Muscle layer of colon (tissue), 2 donors: ENCODE results near the gene KCNQ1.

Experiments
- H3K27ac ChIP-seq: one replicate; pipeline ENCODE4 v1.7.0; 2013; ENCODE audit warnings: low read depth, mild to moderate bottlenecking, low read length, moderate library complexity
- H3K27me3 ChIP-seq, 2 donors: one replicate each; pipeline ENCODE4 v1.7.0; 2013; ENCODE audit warnings: low read length in 2 of 2, mild to moderate bottlenecking in 2 of 2; ENCODE audit not compliant: insufficient read depth in 2 of 2, control insufficient read depth in 1 of 2
- H3K36me3 ChIP-seq: one replicate; pipeline ENCODE4 v1.7.0; 2013; ENCODE audit warnings: mild to moderate bottlenecking, low read length; ENCODE audit not compliant: insufficient read depth
- H3K4me1 ChIP-seq: one replicate; pipeline ENCODE4 v1.7.0; 2013; ENCODE audit warnings: mild to moderate bottlenecking, low read length; ENCODE audit not compliant: insufficient read depth
- H3K4me3 ChIP-seq, 2 donors: one replicate each; pipeline ENCODE4 v1.7.0; 2013; ENCODE audit warnings: low read length in 2 of 2, low read depth in 1 of 2, mild to moderate bottlenecking in 1 of 2, moderate library complexity in 1 of 2
- H3K9ac ChIP-seq: one replicate; pipeline ENCODE4 v1.7.0; 2013; ENCODE audit warnings: low read length
- H3K9me3 ChIP-seq: one replicate; pipeline ENCODE4 v1.7.0; 2013; ENCODE audit warnings: mild to moderate bottlenecking, low read length
- donor health status: abdominal sarcoma.
- donor health status: Adenocarcinoma of cecum.

Gene KCNQ1

GRCh38 chr11:2584434-2584811, 139.6 kb downstream of the KCNQ1 start:
- H3K9me3 ChIP-seq = no peaks in the 10 kb centered on the region
- no peaks in the 10 kb centered on the region for H3K27me3 ChIP-seq
- H3K4me1 ChIP-seq = no peaks in the 10 kb centered on the region

DNA sequence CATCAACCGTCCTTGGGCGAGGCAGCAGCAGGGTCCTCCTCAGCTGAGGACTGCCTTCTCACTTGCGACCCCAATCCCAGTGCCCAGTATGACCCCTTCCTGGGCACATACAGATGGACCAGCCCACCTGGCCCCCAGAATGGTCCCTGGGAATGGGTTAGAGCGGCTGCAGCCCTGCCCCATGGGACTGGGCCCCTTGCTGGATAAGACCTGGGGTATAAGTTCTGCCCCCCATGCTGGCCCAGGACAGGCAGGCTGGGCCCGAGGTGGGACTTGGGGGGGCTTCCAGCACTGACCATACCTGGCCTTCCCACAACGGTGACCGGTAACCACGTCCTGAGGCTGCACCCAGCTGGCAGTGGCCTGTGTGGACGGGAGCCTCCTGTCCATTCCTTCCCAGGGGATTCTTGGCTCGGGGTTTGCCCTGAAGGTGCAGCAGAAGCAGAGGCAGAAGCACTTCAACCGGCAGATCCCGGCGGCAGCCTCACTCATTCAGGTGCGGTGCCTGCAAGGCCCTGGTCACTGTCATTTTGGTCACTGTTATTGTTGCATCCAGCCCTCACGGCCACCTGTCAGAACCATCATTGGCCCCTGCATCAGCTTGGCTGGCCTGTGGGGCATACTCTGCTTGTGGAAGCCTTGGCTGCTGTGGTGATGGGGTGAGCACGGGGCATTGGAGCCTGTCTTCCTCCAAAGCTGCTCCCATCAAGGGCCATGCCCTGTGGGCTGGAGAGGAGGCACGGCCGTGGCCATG, 140.2 kb downstream of the KCNQ1 start:
- Histone ChIP-seq H3K9me3 (no peaks in the 10 kb centered on the region), H3K36me3 (no peaks in the 10 kb centered on the region), H3K27ac (no peak overlapping the region), H3K27me3 (no peaks in the 10 kb centered on the region), H3K4me3 (no peak overlapping the region), H3K9ac (no peak overlapping the region), H3K4me1 (no peaks in the 10 kb centered on the region)

More at GRCh38 chr11:2584434-2584811, 139.6 kb downstream of the KCNQ1 start:
- Histone ChIP-seq H3K36me3 (no peaks in the 10 kb centered on the region), H3K4me3 (no peak overlapping the region), H3K9ac (no peak overlapping the region), H3K27ac (no peak overlapping the region)

DNA sequence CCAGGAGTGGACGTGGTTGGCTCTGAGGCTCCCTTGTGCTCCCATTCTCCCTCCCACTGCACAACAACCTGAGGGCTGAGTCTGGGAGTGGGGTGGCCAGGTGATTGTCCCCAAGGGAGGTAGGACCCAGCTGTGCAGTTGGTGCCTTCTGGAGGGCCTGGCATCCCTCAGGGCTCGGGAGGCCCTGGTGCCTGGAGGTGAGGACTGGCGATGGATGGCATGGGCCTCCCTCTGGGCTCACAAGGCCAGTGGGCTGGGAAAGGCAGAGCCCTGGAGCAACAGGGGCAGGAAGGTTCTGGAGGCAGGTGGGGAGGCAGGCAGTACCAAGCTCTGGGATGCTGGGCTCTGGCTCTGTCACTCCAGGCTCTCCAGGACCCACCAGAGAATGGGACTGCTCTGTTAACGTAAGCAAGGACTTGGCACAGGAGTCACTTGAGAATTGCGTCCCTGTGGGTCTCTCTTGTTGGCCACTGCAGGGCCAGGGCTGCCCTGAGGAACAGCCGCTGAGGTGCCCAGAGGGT, 140.8 kb downstream of the KCNQ1 start:
- Histone ChIP-seq H3K4me1 (no peaks in the 10 kb centered on the region), H3K4me3 (no peak overlapping the region), H3K27me3 (no peaks in the 10 kb centered on the region), H3K9ac (no peak overlapping the region), H3K36me3 (no peaks in the 10 kb centered on the region), H3K9me3 (no peaks in the 10 kb centered on the region), H3K27ac (no peak overlapping the region)

DNA sequence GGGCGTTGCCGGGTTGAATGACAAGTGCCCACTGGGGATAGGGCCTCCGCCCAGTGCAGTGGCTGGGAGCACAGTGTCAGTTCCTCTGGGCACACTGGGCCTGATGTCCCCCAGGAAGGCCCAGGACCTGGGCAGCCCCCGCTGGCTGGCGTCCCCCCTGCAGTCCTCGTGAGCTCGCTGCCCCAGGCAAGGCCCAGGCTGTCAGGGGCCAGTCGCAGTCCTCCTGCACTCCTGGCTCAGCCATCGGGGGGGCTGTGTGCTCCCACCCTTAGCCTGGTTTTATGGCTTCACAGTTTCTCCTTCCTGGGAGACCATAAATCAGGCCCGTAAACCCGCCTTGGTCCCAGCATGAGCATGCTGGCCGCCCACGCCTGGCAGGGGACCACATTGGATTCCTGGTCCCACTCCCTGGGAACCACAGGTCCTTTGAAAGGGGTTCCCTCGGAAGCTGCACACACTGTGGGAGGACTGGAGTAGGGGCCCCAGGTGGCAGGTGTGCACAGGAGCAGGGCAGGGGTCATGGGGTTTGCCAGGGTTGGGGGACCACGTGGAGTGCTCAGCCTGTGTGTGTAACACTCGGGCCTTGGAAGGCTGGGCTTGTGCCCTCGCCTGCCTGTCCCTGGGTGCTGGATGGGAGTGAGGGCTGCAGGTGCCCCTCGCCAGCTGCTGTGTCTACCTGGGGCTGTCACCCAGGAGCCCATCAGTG, 141.4 kb downstream of the KCNQ1 start:
- Histone ChIP-seq H3K9me3 (no peaks in the 10 kb centered on the region), H3K4me3 (no peak overlapping the region), H3K36me3 (no peaks in the 10 kb centered on the region), H3K27me3 (no peaks in the 10 kb centered on the region), H3K27ac (no peak overlapping the region), H3K9ac (no peak overlapping the region), H3K4me1 (no peaks in the 10 kb centered on the region)

DNA sequence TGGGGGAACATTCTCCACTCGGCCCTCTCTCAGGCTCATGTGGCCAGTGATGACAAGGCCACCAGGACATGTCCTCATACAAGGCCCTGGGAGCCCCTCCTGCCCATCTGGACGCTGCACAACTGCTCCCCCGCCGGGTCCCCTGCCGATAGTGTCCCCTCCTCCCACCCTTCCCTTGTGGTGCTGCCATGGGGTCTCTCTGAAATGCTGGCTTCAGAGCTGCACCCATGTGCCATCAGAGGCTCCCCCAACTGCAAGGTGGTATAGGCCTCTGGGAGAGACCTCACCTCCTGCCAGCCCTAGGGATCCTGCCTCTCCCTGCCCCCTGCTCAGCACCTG, 142.0 kb downstream of the KCNQ1 start:
- Histone ChIP-seq H3K36me3 (no peaks in the 10 kb centered on the region), H3K27me3 (no peaks in the 10 kb centered on the region), H3K9me3 (no peaks in the 10 kb centered on the region), H3K27ac (no peak overlapping the region), H3K4me3 (no peak overlapping the region), H3K4me1 (no peaks in the 10 kb centered on the region), H3K9ac (no peak overlapping the region)

DNA sequence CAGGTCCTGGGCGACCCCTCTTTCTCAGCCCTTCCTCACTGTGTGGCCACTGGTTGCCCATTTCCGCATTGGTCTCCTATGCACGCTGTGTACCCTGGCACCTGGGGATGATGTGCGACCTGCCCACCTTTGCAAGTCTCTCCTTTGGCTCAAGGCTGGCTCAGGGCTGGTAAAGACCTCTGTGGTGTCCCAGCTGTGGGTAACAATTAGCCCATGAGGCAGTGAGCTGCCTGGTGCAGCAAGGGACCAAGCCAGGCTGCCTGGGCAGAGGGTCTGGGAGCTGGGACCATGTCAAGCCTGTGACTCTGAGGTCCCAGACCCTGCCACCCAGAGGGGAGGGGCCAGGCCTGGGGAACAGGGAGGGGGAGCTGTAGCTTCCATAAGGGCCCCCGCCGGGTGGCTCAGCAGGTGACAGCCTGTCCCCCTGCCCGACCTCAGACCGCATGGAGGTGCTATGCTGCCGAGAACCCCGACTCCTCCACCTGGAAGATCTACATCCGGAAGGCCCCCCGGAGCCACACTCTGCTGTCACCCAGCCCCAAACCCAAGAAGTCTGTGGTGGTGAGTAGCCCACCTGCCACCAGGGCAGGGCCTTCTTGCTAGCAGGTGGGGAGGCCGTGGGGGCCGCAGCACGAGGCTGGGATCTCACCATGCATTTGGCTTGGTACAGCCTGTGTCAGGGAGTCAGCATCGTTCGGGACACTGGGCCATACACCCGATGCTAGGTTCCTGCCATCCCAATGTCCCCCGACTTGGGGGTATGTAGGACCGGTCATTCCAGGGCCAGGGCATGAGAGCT, 142.5 kb downstream of the KCNQ1 start:
- Histone ChIP-seq H3K9me3 (no peaks in the 10 kb centered on the region), H3K4me3 (no peak overlapping the region), H3K27ac (no peak overlapping the region), H3K4me1 (no peaks in the 10 kb centered on the region), H3K36me3 (no peaks in the 10 kb centered on the region), H3K9ac (no peak overlapping the region), H3K27me3 (no peaks in the 10 kb centered on the region)

- H3K27ac ChIP-seq = no peak overlapping the region
Observed at GRCh38 chr11:2587976-2588748, 143.4 kb downstream of the KCNQ1 start.

DNA sequence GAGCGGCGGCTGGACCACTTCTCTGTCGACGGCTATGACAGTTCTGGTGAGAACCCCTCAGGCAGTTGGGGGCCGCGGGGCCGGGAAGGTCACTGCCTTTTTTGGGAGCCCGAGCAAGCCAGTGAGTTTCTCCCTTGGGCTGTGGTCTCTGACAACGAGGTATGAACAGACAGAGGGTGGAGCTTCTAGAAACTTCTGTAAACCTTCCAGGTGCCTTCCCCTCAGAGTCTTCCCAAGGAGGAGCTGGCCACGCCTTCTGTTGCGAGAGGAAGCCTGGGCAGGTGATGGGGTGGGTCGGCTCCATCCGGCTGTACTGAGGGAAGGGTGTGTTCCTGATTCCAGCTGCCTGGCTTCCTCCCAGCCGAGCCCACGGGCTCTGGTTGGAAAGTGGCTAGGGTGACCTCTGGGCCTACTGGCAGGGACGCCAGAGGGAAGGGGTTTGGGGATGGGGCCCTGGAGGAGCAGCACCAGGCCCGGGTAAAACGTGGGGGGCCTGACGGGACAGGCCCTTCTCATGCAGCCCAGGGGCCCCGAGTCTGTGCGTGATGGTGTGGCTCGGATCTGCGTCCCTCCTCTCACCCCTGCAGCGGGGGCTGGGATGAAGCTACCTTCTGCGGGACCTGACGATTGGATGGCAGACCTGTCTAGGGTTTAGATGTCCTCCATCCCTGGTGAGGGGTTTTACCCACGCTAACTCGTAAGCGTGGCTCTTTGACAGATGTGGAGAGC, 144.2 kb downstream of the KCNQ1 start:
- no peak overlapping the region for H3K27ac ChIP-seq
- H3K9me3 ChIP-seq = no peaks in the 10 kb centered on the region
- no peaks in the 10 kb centered on the region for H3K4me1 ChIP-seq
- H3K9ac ChIP-seq = no peak overlapping the region
- H3K4me3 ChIP-seq = no peak overlapping the region
- H3K36me3 ChIP-seq = no peaks in the 10 kb centered on the region
- H3K27me3 ChIP-seq = no peaks in the 10 kb centered on the region

More at GRCh38 chr11:2587976-2588748, 143.4 kb downstream of the KCNQ1 start:
- Histone ChIP-seq H3K4me3 (no peak overlapping the region), H3K4me1 (no peaks in the 10 kb centered on the region), H3K27me3 (no peaks in the 10 kb centered on the region), H3K9me3 (no peaks in the 10 kb centered on the region), H3K36me3 (no peaks in the 10 kb centered on the region), H3K9ac (no peak overlapping the region)

- no peaks in the 10 kb centered on the region for H3K4me1 ChIP-seq
- H3K4me3 ChIP-seq = no peak overlapping the region
- H3K9ac ChIP-seq = no peak overlapping the region
- no peaks in the 10 kb centered on the region for H3K27me3 ChIP-seq
- no peaks in the 10 kb centered on the region for H3K9me3 ChIP-seq
- H3K36me3 ChIP-seq = no peaks in the 10 kb centered on the region
- no peak overlapping the region for H3K27ac ChIP-seq
Observed at GRCh38 chr11:2589538-2589934, 144.7 kb downstream of the KCNQ1 start.

GRCh38 chr11:2590131-2590964, 145.5 kb downstream of the KCNQ1 start:
- H3K27me3 ChIP-seq = no peaks in the 10 kb centered on the region
- no peaks in the 10 kb centered on the region for H3K36me3 ChIP-seq
- no peaks in the 10 kb centered on the region for H3K9me3 ChIP-seq
- H3K27ac ChIP-seq = no peak overlapping the region
- no peak overlapping the region for H3K9ac ChIP-seq
- no peak overlapping the region for H3K4me3 ChIP-seq
- H3K4me1 ChIP-seq = no peaks in the 10 kb centered on the region
